ENCODE data around the gene MMS19.

Gene MMS19

DNA sequence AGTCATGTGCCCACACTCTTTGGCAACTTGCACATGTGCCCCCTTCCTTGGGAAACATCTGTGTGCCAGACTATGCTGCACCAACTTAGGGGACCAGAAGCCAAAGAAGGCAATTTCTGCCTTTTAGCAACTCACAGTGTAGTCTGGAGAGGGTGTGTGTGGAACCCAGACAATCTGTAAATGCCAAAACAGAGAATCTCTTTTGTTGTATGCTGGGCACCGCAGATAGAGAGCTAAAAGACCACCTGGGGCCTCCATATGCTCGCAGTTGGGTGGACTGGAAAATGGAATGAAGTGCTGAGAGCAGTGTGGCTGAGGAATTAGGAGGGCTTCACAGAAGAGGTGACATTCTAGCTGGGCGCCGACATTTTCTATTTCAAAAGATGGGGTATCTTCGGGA is 26.9 kb upstream of the MMS19 start:
- no peak for DNase-seq

DNA sequence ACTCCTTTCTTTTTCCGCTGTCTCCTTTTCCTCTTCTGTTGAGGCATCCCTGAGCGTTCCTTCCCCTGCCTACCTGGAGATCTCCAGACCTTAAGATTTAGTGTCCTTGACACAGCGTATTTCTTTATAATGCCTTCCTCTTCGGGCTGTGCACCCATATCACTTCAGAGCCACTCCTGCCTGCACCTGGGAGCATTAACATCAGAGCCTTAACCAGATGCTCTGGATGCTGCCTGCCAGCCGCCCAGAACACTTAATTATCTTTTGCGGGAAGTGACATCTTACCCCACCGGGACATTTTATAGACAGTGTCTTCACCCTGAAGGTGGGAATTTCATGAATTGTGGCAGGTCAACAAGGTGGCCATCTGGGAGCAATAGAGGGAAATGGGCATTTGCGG is 24.7 kb upstream of the MMS19 start:
- DNase-seq, result no peak

DNA sequence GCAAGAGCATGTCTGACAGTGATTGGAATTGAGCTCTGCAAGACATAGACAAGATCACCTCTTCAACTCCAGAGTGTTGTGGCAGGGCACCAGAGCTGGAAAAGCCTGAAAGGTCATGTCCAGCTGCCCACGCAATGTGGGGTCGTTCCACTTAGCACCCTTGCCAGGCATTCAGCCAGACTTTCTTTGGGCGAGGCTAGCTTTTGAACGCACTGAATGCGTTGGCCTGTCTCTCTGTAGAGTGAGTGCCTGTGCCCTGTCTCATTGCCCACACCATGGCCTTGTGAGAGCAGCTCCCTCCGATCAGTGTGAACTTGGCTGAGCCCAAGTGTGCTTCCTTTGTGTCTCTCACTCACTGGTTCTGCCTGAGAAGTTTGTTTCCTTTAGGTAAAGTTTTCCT is 23.8 kb upstream of the MMS19 start:
- no peak for DNase-seq

DNA sequence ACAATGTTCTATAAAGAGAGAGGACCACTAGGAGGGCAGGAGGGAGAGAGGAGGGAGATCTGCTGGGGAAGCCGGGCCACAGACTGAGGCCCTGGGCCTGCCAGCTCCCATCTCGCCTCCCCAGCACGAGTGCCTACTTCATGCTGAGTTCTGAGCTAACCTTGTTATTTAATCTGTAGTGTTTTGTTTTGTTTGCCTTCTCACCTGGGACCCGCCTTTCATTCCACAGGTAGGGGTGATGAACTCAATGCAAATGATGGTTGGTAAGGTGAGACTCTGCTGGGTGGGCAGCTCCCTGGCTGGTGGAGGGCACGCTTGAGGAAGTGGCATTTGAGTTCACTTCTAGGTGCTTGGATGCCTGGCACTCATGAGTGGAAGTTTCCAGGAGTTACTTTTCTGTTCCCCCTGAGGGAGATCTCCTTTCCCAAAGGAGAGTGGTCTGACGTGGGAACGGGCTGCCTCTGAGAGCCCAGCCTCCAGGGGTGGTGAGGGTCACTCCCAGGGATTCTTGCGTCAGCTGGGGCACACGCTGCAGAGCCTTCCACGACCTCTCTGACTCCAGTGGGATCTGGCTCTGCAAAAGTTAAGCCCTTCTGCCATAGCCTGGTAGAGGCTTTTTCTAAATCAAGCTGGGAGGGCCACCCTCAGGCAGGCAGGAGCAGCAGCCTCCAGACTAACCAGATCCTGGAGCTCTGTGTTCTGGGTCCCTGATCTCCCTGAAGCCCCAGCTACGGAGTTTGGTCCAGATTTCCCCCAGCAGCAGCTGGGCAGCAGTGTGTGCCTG is 22.9 kb upstream of the MMS19 start:
- DNase-seq, result no peak

DNA sequence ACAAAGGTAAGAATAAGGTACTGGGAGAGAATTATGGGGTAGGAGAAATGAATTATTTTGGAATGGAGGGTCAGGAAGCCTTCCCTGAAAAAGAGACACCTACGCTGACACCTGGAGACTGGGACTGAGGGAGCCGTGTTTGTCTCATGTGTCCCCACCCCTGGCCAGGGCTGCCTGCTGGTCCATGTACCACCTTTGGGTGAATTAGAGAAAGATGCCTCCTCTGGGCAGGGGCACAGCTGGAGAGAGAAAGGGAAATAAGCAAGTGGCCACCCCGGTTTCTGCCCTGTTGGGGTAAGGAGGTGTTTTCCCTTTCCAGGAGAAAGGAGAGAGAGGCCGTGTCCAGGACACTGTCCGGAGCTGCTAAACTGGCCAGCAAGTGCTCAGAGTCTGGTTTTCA is 22.3 kb upstream of the MMS19 start:
- DNase-seq, result no peak

DNA sequence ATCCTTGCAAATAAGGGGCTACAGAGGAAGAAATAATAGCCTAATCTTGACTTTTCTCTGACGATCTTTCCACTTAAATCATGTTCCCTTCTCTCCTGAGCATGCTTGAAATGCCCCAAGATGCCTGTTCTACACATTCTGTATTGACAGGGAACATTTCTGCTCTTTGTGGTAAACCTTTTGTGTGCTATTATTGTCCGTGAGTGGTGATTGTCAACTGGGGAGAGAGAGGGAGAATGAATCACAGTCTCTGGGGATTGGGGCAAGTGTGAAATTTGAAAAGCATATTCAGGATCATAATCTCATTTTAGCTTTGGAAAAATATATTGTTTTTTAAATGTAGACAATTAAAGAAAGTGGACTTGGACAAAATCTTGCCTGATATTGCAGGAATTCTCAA is 21.1 kb upstream of the MMS19 start:
- no peak for DNase-seq

DNA sequence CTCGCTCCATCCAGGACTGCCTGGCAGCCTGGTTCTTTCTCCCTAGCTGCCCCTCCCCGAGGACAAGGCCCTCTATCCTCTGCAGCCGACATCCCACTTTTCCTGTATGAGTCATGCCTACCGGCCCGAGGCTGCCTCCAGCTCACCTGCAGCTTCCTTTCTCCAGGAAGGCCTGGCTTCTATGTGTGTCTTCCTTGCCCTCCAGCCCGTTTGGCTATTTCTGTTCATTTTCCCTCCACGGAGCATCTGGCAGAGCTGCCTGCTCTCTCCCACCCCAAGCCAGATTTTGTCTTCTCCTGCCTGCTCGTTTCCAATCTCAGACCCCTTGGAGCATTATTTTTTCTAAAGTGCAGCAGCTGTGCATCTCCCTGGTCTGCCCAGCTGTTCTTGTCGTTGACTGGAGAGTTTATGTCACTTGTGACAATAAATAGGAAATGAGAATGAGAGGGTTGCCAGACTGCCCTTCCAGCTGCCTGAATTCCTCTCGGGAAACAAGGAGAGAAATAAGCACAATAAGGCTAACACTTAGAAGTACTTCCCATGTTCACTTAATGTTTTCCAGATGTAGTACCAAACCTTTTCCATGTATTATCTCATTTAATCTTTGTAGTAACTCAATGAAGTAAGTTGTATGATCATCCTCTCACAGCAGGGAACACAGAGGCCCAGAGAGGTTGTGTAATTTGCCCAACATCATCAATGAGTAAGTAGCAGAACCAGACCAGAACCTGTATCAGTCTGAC is 20.2 kb upstream of the MMS19 start:
- peak; percentile 41 to 66 for DNase-seq

DNA sequence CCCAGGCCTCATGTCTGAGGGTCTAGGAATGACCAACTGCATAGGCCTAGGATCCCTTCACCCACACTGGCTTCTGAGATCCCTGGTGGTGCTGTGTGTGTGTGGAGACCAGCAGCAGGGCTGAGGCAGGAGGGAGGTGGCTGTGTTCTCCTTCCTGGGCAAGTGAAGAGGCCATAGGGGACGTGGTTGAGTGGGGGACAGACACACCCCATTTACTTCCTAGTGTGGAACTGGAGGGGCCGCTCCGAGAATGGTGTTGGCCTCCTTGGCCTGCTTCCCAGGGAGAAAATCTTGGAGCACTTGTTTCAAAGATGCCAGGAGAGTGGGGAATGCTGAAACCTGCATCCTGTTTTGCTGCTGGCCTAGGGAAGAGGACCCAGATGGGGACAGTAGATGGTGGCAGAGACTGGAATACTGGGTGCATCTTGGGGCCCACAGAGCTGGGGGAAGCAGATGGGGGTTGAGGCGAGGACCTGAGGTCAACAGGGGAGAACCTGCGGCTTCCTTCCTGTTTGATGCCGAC is 19.6 kb upstream of the MMS19 start:
- no peak for DNase-seq

DNA sequence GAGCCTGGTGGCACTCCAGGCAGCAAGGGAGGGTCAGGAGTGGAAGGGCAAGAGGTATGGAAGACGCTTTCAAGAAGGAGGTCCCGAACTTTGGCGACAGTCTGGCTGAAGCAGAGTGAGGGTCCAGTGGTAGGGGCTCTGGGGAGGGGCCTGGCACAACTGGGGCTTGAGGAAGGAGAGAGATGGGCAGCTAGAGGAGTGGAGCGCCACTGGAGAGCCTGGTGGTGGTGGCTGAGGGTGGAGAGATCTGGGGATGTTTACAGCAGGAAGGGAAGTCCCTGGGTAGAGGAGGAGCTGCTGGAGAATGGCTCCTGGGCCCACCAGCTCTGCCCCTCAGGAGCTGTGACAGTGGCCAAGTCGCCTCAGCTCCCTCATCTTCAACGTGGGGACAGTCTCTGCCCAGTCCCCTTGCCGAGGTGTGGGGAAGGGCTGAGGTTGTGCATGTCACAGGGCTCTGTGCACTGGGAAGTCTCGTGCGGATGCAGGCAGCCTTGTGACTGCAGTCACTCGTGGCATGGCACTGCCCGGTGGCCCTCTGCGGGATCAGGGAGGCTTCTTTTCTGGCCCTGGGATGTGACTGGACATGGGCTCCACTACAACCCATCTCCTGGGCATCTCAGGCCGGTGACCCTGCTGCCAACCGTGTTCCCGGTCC is 19.0 kb upstream of the MMS19 start:
- no peak for DNase-seq

DNA sequence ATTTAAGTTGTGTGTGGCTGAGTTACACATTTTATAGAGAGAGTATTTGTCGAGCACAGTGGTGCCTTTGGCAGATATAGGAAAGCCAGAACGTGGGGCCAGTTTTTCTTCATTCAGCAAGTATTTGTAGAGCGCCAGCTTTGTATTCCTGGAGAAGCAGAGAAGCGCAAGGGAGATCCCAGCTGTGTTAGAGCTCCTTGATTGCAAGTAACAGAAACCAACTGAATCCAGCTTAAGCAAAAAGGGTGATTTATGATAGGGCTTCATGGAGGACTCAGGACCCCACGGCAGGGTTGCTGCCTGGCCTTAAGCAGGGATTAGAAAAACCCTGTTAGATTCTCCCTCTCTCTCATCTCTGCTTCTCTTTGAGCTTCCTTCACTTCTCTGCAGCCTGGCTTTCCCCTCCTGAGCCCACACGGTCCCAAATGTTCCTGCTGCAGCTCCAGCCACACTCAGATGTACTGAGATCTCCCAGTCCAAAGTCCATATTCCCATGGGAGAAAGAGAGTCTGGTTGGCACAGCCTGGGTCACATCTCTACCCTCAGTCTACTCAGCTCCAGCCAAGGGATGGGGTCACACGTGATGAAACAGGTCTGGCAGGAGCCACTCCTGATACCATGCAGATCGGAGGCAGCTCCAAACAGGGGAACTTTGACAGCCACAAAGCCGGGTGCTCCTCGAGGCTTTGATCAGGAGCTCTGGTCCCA is 17.2 kb upstream of the MMS19 start:
- no peak for DNase-seq

DNA sequence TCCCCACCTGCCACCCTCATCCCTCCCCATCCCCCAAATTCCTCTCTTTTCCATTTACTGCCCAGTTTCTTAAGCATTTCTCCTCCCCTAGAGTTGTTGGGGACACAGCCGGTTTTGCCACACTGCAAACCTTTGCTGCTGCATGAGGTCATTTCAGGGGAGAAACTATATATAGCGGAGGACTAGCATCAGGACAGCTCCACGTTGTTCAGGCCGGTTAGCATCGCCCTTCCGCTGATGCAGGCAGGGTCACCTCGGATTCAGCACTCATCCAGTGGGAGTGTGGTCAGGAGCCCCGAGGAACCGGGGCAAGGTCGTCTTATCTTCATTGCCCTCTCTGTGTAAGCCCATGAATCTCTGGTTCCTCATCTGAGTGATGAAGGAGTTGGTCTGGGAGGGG is 16.1 kb upstream of the MMS19 start:
- DNase-seq, result no peak

DNA sequence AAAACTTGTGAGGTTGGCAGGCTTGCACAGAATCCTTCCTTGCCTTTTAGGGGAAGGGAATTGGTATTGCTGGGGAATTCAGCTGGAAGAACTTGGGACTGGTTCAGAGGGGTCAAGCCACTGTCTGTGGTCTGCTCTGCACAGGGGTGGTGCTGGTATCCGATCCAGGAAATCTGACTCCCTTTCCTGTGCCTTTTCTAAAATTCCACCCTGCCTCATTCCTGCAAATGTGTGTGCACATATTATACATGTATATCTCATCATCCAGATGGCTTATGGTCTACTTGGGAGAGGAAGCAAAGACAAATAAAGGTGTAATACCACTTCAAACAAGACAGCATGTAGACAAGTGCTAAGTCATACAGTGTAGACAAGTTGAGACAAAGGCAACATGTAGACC is 14.8 kb upstream of the MMS19 start:
- DNase-seq, result no peak

DNA sequence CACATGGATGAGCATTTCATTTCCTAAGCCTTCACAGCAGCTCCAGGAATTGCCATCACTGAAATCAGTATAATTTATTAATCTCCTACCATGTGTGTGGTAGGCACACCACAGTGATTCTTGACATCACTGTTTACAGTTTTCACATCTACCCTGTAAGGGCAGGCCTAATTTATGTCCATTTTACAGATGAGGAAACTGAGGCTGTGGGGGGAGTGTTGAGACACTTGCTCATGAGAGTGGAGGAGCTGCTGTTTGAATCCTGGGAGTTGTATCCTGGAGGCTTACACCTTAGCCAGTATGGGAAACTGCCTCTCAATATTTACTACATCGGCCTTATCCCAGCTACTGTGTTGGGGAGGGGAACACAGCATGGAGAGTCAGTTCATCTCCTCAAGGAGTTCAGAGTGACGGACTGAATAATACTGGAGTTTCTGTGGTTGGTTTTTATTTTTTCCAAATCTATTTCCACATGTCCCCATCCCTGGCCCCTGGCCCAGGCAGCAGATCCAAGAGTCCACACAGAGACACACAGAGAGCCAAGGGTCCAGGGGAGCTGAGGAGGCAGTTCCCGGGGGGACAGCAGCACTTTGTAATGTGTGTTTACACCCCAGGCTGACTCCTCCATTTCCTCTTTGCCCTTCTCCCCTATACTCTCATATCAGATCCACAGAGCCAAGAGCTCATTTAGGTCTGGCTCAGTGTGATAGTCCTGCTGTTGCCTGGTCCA is 13.7 kb upstream of the MMS19 start:
- DNase-seq, result no peak

DNA sequence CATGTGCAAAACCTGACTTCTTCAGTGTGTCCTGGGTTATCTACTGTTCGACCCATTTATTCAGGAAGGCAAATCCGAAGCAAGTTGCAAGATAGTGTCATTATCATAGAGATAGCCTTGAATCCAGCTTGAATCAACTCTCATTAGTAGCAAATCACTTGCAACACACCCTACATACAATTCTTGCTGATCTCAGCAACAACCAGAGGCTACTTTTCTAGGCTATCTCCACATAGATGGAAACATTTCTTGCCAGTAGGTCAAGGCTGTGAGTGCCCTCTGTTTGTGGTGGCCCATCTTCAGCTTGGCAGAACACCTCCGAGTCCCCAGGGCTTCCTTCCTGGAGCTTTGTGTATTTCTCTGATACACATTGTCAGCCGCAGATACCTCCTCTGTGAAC is 12.5 kb upstream of the MMS19 start:
- no peak for DNase-seq

DNA sequence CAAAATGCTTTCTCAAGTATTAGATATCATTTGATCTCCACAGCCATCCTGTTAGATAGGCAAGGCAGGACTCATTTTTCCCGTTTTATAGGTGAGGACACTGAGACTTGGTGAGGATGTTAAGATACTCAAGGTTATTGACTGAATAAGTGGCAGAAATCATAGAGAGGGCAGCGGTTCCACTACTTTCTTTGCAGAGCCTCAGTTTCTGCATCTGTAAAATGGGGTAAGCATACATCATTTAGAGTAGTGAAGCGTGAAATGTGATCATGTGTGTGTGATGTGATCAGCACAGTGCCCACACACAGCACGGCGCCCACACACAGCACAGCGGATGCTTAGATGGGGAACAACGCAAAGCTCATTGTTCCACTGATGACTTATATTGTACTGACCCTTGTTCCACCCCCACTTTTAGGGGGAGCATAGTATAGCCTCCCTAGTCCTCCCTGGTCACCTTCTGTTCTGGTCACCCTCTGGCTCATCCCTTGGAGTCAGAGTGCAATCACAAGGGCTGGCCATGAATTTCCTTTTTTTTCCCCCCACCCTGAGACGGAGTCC is 11.0 kb upstream of the MMS19 start:
- DNase-seq, result no peak

DNA sequence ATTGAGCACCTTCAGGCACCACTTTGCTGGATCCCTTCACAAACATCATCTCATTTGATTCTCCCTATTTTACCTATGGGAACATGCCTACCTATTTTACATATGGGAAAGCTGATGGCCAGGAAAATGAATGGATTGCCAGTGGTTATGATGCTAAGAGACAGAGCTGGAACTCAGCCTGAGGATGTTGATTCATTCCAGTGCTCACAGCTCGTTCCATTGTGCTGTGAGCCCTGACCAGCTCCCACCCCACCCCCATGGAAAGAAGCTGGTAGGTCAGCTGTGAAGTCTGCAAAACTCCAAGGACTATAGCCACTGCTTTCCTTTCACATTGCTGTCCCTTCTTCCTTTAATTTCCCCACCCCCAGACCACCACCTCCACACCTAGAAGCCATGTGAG is 10.1 kb upstream of the MMS19 start:
- no peak for DNase-seq

DNA sequence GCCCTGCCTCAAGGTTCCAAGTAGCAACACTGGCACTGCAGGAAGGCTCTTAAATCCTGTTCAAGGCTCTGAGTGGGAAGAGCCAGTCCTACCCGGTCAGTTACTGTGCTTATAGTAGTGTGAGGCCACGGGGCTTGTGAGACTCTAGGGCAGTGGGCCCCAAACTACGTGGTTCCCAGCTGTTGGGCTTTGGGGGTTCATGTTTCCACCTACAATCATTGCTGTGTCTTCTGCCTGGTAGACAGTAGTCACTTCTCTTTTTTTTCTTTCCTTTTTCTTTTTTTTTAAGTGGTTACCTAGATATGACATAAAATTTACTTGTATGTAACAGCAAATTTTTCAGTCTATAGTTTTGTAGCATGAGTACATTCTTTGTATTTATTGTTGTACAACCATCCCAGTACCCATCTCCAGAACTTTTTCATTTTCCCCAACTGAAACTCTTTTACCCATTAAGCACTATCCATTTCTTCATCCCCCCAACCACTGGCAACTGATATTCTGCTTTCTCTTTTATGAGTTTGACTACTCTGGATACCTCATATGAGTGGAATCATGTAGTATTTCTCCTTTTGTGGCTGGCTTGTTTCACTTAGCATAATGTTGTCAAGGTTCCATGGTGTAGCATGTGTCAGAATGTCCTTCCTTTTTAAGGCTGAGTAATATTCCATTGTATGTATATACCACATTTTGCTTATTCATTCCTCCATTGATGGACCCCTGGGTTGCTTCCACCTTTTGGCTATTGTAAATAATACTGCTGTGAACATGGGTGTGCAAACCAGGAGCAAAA is 8.2 kb upstream of the MMS19 start:
- DNase-seq, result no peak

DNA sequence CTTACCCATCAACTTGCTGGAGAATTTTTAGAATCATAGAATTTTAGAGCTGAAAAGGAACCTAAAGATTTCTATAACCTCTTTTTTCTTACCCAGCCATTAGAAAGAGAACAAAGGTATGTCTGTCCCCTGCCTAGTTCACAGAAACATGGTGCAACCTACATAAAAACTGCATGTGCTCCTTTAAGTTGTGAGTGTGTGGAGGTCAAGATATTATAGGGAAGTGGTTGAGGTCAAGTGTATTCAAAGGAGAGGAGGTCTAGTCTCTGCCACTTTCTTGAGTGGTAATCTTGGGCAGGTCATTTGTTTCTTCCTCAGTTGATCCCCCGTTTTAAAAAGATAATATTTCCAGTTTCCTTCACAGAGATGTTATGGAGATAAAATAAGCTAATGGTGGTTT is 6.9 kb upstream of the MMS19 start:
- no peak for DNase-seq

DNA sequence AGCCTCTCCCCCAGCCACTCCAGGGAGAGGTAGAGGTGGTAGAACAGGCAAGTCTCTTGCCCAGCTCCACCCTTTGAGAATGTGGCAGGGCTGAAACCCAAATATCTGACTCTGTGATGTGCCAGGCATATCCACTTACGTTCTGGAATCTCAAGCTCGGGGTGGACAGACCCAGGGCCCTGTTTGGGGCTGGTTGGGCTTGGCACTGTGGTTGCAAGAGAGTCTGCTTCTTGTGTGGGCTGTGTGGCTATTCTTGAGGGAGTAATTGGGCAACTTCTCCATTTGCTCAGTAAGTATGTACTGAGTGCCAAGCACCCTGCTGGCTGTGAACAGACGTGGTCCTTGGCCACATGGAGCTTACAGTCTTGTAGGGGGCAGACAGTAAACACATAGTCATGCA is 5.2 kb upstream of the MMS19 start:
- DNase-seq, result no peak

DNA sequence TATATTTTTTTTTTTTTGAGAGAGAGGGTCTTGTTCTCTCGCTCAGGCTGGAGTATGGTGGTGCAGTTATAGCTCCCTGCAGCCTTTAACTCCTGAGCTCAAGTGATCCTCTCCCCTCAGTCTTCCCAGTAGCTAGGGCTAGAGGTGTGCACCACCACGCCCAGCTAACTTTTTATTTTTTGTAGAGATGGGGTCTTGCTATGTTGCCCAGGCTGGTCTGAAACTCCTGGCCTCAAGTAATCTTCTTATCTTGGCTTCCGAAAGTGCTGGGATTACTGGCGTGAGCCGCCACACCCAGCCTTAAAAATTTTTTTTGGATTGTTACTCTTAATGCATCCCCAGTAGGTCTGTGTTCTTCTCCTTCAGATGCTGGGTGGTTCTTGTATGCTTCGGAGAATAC is 4.7 kb upstream of the MMS19 start:
- DNase-seq, result no peak

DNA sequence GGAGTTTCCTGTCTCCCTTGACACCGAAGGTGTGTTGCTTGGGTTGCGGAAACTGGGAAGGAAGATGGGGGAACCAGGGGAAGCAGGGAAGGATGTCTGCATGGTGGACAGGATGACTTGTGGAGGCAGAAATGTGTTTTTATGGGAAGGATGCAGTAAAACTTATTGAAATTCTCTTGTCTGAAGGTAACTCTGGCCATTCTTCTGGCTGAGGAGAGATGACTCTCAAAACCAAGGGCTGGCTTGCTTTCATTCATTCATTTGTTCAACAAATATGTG is 2.0 kb upstream of the MMS19 start:
- DNase-seq, result no peak

Data from SHP77 (cell line).